ENCODE results near the gene SCO2. TPM values are rescaled to one million over a fixed set of nuclear protein-coding genes. Genes with fewer than 3 reads are reported as not detected.

Gene SCO2
- total RNA-seq, 1 experiment from 2014 or later = 3.0 TPM

GRCh38 chr22:50567721-50568252 lies 42.4 kb upstream of the SCO2 start:
- ChIA-PET CTCF (no interaction called here), POLR2A (ENCODE audit: unreplicated experiment) (no interaction called here)
- no peaks in the 10 kb centered on the region for H3K27me3 ChIP-seq (ENCODE audit: insufficient read depth, low read depth)
- DNase-seq = no peak
- H3K4me2 ChIP-seq = no peak overlapping the region
- H3K27ac ChIP-seq = no peak overlapping the region
- peaks cover 24% of the 10 kb centered on the region; the same call in 1 of the 2 replicates for H3F3A ChIP-seq (ENCODE audit: insufficient read depth, low read depth)
- no peaks in the 10 kb centered on the region for H3K9me2 ChIP-seq (ENCODE audit: insufficient read depth)
- peaks cover 17% of the 10 kb centered on the region for H3K4me1 ChIP-seq (replicated peaks; ENCODE audit: insufficient read depth)
- peaks cover 21% of the 10 kb centered on the region; the same call in 1 of the 2 replicates for H3K36me3 ChIP-seq (ENCODE audit: low read depth)
- no TSS peak for BruUV-seq (replicated peaks)
- H2AFZ ChIP-seq = no peak overlapping the region
- no peaks in the 10 kb centered on the region for H3K9me3 ChIP-seq (ENCODE audit: insufficient read depth, low read depth)
- intact Hi-C loops (cut with micrococcal nuclease; ENCODE audit: unreplicated experiment) = no loop called here
- no peaks in the 10 kb centered on the region for H4K20me1 ChIP-seq (ENCODE audit: insufficient read depth)
- no peaks in the 10 kb centered on the region for H3K79me2 ChIP-seq (ENCODE audit: low read depth)
- no peak for TF ChIP-seq CTCF (conservative IDR thresholded peaks at IDR 0.05)
- TF ChIP-seq EZH2 (IDR thresholded peaks at IDR 0.05; ENCODE audit: low read depth) = no peak
- H3K4me3 ChIP-seq = no peak overlapping the region

- no peak for DNase-seq
- no peaks in the 10 kb centered on the region for H4K20me1 ChIP-seq (ENCODE audit: insufficient read depth)
- no peak overlapping the region for H2AFZ ChIP-seq
These were observed 38.9 kb upstream of the SCO2 start for GRCh38 chr22:50564289-50564688.

DNA sequence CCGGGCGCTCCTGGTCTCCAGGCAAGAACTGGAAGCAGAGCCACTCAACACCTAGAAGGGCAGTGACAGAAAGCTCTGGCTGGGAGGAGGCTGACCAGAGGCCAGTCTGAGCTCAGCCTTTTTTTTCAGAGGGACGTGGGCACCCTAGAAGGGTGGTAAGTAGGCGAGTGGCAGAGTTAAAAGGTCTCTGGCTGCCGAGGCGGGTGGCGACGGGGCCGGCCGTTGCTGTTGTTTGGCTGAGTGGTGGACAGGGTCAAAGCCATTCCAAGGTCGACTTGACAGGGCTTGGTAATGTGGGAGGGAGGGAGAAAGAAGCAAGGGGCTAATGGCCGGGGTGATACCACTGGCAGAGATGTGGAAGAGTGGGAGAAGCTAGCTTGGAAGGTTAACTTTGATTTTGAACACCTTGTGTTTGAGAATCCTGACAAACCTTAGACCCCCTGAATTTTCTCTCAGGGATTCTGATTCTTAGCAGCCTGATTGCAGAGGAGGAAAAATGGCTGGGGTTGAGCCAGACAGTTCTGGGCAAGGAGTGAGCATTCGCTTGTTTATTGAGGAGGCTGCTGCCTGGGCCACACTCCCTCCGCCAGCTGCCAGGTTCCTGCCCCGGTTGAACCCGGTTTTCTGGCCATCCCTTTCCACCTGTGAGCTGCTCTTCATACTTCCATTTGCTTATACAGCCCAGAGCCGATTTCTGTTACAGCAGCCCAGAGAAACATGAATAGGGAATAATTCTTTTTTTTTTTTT lies 38.2 kb upstream of the SCO2 start:
- POLR2A ChIA-PET (ENCODE audit: unreplicated experiment) = interaction anchor here (0.6 to 1.1 kb wide), 3 partner anchors 12 to 31 kb away, joined by 3 to 18 read pairs (median 5); no protein-coding TSS in a partner anchor
- Histone ChIP-seq H3K27me3 (ENCODE audit: insufficient read depth, low read depth) (no peaks in the 10 kb centered on the region), H3K27ac (no peak overlapping the region), H3K79me2 (ENCODE audit: low read depth) (no peaks in the 10 kb centered on the region), H3K4me3 (peak overlapping the region; percentile 70), H3K9me3 (ENCODE audit: insufficient read depth, low read depth) (no peaks in the 10 kb centered on the region), H3K4me1 (replicated peaks; ENCODE audit: insufficient read depth) (peaks cover 17% of the 10 kb centered on the region), H3K36me3 (ENCODE audit: low read depth) (no peaks in the 10 kb centered on the region), H4K20me1 (ENCODE audit: insufficient read depth) (no peaks in the 10 kb centered on the region), H2AFZ (peak overlapping the region; percentile 91), H3F3A (ENCODE audit: insufficient read depth, low read depth) (peaks cover 24% of the 10 kb centered on the region; the same call in 1 of the 2 replicates), H3K9me2 (ENCODE audit: insufficient read depth) (no peaks in the 10 kb centered on the region), H3K4me2 (peak overlapping the region; percentile 83)
- intact Hi-C loops (cut with micrococcal nuclease; ENCODE audit: unreplicated experiment) = loop anchor here (1.0 to 2.0 kb wide), 2 partner anchors 19 to 33 kb away; partner anchors contain the start of genes CHKB and TYMP
- BruUV-seq (replicated peaks) = no TSS peak
- no peak for DNase-seq
- TF ChIP-seq CTCF (conservative IDR thresholded peaks at IDR 0.05) (no peak), EZH2 (IDR thresholded peaks at IDR 0.05; ENCODE audit: low read depth) (no peak)
- CTCF ChIA-PET = interaction anchor here (0.5 to 1.6 kb wide), 8 partner anchors 18 to 311 kb away, joined by 3 to 14 read pairs (median 5); partner anchors contain the start of genes KLHDC7B, LMF2, NCAPH2 and SCO2

More at GRCh38 chr22:50564289-50564688, 38.9 kb upstream of the SCO2 start:
- Histone ChIP-seq H3K4me3 (no peak overlapping the region; the same call in 1 of the 2 replicates), H3K79me2 (ENCODE audit: low read depth) (no peaks in the 10 kb centered on the region), H3K36me3 (ENCODE audit: low read depth) (peaks cover 4% of the 10 kb centered on the region; the same call in 1 of the 2 replicates), H3K4me2 (peak overlapping the region; percentile 83), H3K9me3 (ENCODE audit: insufficient read depth, low read depth) (no peaks in the 10 kb centered on the region), H3F3A (ENCODE audit: insufficient read depth, low read depth) (peaks cover 24% of the 10 kb centered on the region; the same call in 1 of the 2 replicates), H3K27me3 (ENCODE audit: insufficient read depth, low read depth) (no peaks in the 10 kb centered on the region), H3K27ac (no peak overlapping the region), H3K4me1 (replicated peaks; ENCODE audit: insufficient read depth) (peaks cover 17% of the 10 kb centered on the region), H3K9me2 (ENCODE audit: insufficient read depth) (no peaks in the 10 kb centered on the region)
- ChIA-PET POLR2A (ENCODE audit: unreplicated experiment) (no interaction called here), CTCF (no interaction called here)
- no peak for TF ChIP-seq EZH2 (IDR thresholded peaks at IDR 0.05; ENCODE audit: low read depth)
- BruUV-seq (replicated peaks) = no TSS peak
- intact Hi-C loops (cut with micrococcal nuclease; ENCODE audit: unreplicated experiment) = no loop called here
